ENCODE data around the gene CSNK2A1.

CSNK2A1 gene

DNA sequence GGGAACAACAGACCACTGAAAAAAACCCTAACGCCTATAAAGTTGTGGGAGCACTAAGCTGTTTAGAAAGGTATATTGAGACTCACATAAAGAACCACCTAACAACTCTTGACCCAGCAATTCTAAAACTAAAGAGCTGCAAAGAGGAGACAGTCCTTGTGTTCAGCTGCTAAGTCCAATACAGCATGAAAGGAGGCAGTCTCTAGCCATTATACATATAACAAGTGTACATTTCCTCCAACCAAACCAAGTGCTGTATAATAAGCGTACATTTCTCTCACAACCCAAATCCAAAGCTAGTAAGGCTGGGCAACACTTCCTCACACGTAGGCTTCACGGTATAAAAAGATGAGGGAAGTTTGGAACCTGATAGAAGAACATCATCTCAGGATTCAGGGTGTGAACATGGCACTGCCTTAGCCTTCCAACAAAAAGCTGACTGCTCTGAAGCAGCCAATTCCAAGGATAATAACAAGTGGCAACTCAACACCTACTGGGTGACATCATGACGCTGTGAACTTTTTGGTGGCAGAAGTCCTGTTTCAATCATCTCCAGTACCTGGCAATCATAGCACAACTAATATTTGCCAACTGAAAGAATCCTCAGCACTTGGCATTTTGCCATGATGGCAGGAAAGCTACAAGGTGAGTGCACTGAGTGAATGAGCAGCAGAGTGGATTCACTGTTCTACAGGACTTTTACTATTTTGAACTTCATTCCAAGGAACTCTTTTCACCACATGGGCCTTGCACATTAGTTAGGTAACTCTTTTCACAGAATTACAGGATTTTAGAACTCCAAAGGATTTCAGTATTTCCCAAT lies 97.9 kb downstream of the CSNK2A1 start:
- peak in 1 of 2 experiments; percentile 14 for DNase-seq

DNA sequence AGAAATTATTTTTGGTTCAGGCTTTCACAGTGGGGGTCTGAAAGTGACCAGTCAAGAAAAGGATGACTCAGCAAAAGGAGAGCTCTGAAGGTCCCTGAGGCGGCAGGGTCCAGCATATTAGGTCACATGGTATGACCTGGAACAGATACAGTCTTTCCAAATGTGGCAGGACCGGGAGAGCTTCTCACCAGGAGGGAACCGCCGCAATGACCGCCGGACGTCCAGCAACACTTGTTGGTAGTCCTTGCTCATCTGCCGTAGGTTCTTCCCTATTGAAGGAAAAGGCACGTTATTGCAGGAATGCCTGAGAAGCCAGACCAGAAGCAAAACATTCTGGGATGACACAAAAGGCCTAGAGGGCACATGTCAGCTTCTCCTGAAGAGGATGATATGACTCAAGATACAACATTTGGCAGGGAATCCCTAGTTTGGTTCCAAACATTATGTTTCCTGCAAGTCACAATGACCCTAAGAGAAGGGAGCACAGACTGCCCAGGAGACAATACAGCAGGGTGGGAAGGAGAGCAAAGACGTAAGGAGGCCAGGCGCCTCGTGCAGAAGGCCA lies 98.6 kb downstream of the CSNK2A1 start:
- no peak for DNase-seq

GRCh38 chr20:444117-444516 lies 99.5 kb downstream of the CSNK2A1 start:
- no peak for DNase-seq

DNA sequence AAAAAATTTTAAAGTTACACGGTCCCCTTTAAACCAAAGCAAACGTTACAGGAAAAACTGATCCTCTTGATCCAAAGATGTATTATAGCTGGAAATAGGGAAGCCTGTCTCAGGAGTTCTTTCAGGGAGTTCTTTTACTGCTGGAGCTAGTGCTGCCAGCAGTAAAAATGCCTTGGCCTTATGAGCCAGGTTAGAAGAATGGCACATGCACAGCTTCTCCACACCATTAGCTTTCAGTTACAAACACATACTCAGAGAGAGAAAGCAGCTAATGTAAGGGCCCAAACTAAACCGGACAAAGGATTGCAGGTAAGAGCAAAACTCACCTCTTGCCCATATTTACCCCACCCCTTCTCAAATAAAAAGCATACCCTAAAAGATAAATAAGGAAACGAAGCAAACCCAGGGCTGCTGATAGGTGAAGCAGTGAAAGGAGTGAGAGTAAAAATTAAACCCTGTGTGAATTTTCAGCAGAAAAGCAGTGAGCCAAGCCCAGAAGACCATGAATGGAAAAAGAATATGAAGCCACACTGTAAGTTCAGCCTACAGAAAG lies 100.3 kb downstream of the CSNK2A1 start:
- DNase-seq: no peak

DNA sequence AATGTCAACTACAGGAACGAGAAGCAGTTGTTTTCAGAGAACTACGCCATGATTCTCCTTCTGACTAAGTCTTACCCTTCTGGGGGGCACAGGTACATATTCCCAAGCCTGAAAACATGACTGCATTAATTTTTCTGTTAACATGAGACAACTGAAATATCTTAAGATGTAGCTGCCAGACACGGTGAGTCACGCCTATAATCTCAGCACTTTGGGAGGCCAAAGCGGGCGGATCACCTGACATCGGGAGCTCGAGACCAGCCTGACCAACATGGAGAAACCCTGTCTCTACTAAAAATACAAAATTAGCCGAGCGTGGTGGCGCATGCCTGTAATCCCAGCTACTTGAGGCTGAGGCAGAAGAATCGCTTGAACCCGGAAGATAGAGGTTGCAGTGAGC lies 103.0 kb downstream of the CSNK2A1 start:
- no peak for DNase-seq

GRCh38 chr20:440148-440547 lies 103.4 kb downstream of the CSNK2A1 start:
- DNase-seq: no peak

DNA sequence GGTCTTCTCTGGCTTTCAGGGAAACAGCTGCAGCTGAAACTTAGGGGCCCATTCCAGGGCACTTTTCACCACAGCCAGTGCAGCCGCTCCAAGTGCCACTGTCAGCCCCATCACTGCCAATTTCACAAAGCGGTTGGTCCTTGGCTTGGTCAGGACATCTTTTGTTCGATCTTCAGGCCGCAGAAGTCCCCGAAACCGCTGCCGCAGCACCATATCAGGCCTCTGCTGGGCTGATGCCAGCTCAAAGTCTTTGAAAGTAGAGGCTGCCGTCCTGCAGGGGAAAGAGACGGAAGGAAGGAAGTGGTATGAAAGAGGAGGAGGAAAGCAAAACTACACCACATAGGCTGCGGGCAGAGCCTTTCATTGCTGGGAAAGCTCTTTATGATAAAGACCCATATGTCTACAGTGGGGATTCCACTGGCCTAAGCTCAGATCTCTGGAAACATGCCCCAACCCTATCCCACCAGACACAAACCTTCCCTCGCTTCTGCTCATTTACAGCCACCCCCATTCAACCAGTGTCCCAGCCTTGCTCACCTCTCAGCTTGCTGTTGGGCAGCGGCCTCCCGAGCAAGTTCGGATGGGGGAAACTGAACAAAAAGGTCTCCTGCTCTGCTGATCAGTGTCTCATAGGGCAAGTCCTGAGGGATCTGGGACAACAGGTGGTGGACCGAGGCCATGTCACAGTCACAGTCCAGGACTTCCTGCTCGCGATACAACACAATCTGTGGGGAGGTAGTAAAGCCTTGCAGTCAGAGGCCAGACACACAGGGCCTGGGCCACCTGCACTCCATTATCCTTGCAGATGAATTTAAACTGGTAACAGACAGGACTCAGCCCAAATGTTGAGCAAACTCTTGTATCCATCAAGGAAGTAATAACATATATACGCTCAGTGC lies 104.8 kb downstream of the CSNK2A1 start:
- no peak for DNase-seq

GRCh38 chr20:437787-438486 lies 105.7 kb downstream of the CSNK2A1 start:
- DNase-seq: no peak

DNA sequence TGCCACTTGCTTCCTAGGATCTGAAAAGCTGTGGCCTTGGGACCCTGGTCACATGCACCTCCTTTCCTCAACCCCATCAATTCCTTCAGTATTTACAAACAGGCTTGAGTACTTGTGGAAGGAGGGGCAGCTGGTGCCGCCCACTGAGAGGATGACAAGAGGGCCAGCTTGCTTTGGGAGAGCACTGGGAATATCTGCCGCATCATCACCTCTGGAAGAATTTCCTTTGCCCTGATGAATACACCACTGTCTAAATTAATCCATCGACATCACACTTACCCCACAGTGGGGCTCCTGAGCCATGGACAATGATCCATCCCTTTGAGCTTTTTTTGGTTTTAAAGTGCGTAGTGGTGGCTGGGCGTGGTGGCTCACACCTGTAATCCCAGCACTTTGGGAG lies 107.1 kb downstream of the CSNK2A1 start:
- DNase-seq: no peak

- no peak for DNase-seq
Measured at GRCh38 chr20:435558-435957, 108.0 kb downstream of the CSNK2A1 start.

GRCh38 chr20:434661-435419 lies 108.8 kb downstream of the CSNK2A1 start:
- DNase-seq: no peak

GRCh38 chr20:434221-434620 lies 109.4 kb downstream of the CSNK2A1 start:
- DNase-seq: no peak

DNA sequence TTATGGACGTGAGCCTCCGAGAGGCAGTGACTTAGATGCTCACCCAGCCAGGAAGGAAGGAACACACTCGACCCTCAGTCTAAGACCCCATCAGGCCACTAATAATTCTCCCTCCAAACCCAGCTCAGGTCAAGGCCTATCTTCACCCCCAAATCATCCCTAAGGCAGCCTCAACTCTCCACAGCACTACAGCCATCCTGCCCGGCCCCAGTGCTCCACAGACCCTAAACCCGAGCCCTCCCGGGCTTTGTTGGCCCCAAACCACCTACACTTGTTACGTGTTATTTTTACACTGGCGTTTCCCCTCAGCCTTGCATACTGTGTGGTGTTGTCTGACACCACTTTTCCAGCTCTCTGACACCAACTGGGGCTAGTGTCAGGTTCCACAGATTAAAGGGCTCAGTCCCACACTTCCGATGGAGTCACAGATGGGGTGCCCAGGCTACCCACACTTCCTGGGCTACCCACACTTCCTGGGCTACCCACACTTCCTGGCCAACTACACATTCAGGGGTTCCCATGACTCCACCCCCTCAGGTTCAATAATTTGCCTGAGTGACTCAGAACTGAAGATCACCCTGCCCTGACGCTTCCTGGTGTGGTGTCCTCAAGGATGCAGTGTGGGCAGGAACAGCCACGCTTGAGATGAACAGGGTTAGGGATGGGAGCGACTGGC lies 110.2 kb downstream of the CSNK2A1 start:
- DNase-seq: no peak

GRCh38 chr20:432677-433299 lies 110.8 kb downstream of the CSNK2A1 start:
- DNase-seq: no peak

GRCh38 chr20:432208-432607 lies 111.4 kb downstream of the CSNK2A1 start:
- DNase-seq: no peak

GRCh38 chr20:431012-431904 lies 112.3 kb downstream of the CSNK2A1 start:
- DNase-seq: peak; percentile 57 to 69

- no peak for DNase-seq
Measured at GRCh38 chr20:430091-430999, 113.2 kb downstream of the CSNK2A1 start.

DNA sequence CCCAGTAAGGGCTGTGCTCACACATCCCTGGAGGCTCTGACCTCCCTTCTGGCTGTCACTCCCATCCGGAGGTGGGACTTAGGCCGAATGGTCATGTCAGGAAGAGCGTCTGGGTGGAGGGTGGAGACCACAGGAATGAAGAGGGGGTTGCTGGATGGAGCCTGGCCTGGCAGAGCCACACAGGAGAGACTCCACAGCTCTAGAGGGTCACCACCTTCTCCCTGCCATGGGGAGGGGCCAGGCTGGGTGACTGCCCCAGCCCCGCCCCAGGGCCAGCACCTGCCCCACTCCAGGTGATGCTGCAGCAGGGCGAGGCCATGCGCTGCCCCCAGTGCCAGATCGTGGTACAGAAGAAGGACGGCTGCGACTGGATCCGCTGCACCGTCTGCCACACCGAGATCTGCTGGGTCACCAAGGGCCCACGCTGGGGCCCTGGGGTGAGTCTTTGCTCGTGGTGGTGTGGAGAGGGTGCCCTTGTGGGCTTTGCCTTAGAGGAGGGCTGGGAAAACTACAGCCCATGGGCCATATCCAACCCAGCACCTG lies 114.9 kb downstream of the CSNK2A1 start:
- DNase-seq: peak in 1 of 2 experiments; percentile 7

All from NCI-H2081 (cell line).